ENCODE measurements around the gene TMEM161B.

DNA sequence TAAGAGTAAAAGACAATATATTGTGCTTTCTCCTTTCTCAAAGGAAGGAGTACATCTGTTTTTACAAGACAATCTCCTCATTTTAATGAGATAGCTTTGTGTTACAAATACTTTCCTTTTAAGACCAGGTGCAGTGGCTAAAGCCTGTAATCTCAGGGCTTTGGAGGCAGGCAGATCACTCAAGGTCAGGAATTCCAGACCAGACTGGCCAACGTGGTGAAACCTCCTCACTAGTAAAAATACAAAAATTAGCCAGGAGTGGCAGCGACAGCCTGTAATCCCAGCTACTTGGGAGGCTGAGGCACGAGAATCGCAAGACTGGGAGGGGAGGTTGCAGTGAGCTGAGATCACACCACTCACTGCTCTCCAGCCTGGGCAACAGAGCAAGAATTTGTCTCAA is 11.8 kb downstream of the TMEM161B start:
- TF ChIP-seq, protein P1, sequence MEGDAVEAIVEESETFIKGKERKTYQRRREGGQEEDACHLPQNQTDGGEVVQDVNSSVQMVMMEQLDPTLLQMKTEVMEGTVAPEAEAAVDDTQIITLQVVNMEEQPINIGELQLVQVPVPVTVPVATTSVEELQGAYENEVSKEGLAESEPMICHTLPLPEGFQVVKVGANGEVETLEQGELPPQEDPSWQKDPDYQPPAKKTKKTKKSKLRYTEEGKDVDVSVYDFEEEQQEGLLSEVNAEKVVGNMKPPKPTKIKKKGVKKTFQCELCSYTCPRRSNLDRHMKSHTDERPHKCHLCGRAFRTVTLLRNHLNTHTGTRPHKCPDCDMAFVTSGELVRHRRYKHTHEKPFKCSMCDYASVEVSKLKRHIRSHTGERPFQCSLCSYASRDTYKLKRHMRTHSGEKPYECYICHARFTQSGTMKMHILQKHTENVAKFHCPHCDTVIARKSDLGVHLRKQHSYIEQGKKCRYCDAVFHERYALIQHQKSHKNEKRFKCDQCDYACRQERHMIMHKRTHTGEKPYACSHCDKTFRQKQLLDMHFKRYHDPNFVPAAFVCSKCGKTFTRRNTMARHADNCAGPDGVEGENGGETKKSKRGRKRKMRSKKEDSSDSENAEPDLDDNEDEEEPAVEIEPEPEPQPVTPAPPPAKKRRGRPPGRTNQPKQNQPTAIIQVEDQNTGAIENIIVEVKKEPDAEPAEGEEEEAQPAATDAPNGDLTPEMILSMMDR (IDR thresholded peaks at IDR 0.05) = no peak
- no peak for TF ChIP-seq POLR2A (IDR thresholded peaks at IDR 0.05; ENCODE audit: low read depth)
